ENCODE data around the gene RAG1. TPM values are rescaled to one million over a fixed set of nuclear protein-coding genes. Genes with fewer than 3 reads are reported as not detected.

RAG1 gene
- total RNA-seq, 4 donors from 2014 or later: 0.60 to 3.2 (median 1.5) TPM

DNA sequence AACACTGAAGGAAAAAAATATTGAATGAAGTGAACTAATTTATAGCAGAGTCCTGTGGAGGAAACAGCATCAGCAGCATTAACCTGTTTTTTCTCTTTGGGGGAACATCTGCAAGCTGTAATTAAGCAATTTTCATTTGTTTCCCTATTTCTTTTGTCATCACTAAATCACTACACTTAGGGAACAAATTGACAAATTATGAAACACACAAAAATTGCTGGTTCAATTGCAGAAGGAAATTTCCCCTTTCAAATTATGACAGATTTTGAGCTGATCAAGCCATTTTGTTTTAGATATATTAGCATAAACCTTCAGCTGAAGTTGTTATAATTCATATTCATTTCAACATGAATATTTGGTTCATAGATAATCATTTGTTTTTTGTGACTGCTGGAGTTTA is 52.4 kb downstream of the RAG1 start:
- H3K9me3 ChIP-seq: no peaks in the 10 kb centered on the region
- DNase-seq: no peak
- no peak overlapping the region for H3K4me3 ChIP-seq
- intact Hi-C loops (cut with DNase I; ENCODE audit: low total_unique reads): loop anchor here (10.0 kb wide), 1 partner anchor 1235 kb away; no protein-coding TSS in a partner anchor
- no peaks in the 10 kb centered on the region for H3K36me3 ChIP-seq
- TF ChIP-seq POLR2A (IDR thresholded peaks at IDR 0.05): no peak
- no peak for TF ChIP-seq EP300 (IDR thresholded peaks at IDR 0.05; ENCODE audit: low read depth)
- TF ChIP-seq POLR2AphosphoS5 (IDR thresholded peaks at IDR 0.05): no peak
- no peak for TF ChIP-seq CTCF (IDR thresholded peaks at IDR 0.05)
- H3K27me3 ChIP-seq: no peaks in the 10 kb centered on the region
- no peak overlapping the region for H3K27ac ChIP-seq
- peaks cover 0 to 15% (median 0%) of the 10 kb centered on the region in 4 donors for H3K4me1 ChIP-seq
- in situ Hi-C loops (cut with MboI; ENCODE audit: low pct_ligation_motif_present in 1 of 4, low pct_unique_long_range_greater_than_20kb in 1 of 4, low sequenced_read_pairs in 3 of 4): no loop called here

DNA sequence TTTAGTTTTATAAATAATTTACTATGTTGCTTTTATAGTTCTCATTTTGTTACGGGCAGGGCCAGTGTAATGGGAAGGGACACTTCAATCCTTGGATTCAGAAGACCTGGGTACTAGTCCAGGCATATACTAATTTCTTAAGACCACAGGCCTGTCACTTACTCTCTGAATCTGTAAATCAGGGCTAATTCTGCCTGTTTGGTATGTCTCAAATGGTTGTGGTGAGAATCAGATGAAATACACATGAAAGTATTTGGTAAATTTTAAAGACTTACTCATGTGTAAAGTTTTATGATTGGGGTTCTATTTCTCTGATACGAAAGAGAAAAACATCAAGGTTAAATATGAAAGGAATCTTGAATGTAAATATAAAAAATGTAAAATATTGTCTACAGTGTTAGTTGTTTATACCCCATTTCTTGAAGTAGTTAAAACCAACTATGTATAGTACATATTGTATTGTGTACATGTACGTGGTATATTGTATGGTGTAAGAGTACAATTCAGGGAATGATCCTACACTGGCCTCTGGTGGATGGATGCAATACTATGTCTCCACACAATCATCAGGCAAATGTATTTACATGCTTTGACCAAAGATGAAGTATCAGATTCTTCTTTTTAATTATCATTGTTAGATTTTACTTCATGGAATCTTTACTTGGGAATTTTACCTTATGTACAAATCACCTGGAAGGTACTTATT is 54.8 kb downstream of the RAG1 start:
- TF ChIP-seq POLR2AphosphoS5 (IDR thresholded peaks at IDR 0.05) (no peak), CTCF (IDR thresholded peaks at IDR 0.05) (peak; percentile 39 to 49 (median 42))
- Histone ChIP-seq H3K27ac (no peak overlapping the region), H3K4me1 (peaks cover 0 to 15% (median 0%) of the 10 kb centered on the region in 4 donors), H3K27me3 (no peaks in the 10 kb centered on the region), H3K4me3 (no peak overlapping the region), H3K9me3 (no peaks in the 10 kb centered on the region), H3K36me3 (no peaks in the 10 kb centered on the region)
- WGBS, 2 donors (ENCODE audit: low coverage in 1 of 2): 57 to 76% methylated on average over 3 of the region's 3 CpGs
- in situ Hi-C loops (cut with MboI; ENCODE audit: low pct_ligation_motif_present in 1 of 4, low pct_unique_long_range_greater_than_20kb in 1 of 4, low sequenced_read_pairs in 3 of 4) (no loop called here), intact Hi-C loops (cut with DNase I; ENCODE audit: low total_unique reads) (loop anchor here (10.0 kb wide), 1 partner anchor 1232 kb away; no protein-coding TSS in a partner anchor)
- no peak for DNase-seq

- TF ChIP-seq EP300 (IDR thresholded peaks at IDR 0.05; ENCODE audit: low read depth) (no peak), CTCF (IDR thresholded peaks at IDR 0.05) (no peak), POLR2A (IDR thresholded peaks at IDR 0.05) (no peak), POLR2AphosphoS5 (IDR thresholded peaks at IDR 0.05) (no peak)
- Histone ChIP-seq H3K9me3 (no peaks in the 10 kb centered on the region), H3K36me3 (no peaks in the 10 kb centered on the region), H3K4me1 (peaks cover 0 to 13% (median 0%) of the 10 kb centered on the region in 4 donors), H3K27me3 (no peaks in the 10 kb centered on the region), H3K4me3 (no peak overlapping the region), H3K27ac (no peak overlapping the region)
- intact Hi-C loops (cut with DNase I; ENCODE audit: low total_unique reads) (loop anchor here (10.0 kb wide), 1 partner anchor 1231 kb away; no protein-coding TSS in a partner anchor), in situ Hi-C loops (cut with MboI; ENCODE audit: low pct_ligation_motif_present in 1 of 4, low pct_unique_long_range_greater_than_20kb in 1 of 4, low sequenced_read_pairs in 3 of 4) (no loop called here)
- DNase-seq: no peak
- WGBS, 2 donors (ENCODE audit: low coverage in 1 of 2): 85 to 96% methylated on average over 5 of the region's 5 CpGs
These were observed 55.7 kb downstream of the RAG1 start for GRCh38 chr11:36623494-36623893.

DNA sequence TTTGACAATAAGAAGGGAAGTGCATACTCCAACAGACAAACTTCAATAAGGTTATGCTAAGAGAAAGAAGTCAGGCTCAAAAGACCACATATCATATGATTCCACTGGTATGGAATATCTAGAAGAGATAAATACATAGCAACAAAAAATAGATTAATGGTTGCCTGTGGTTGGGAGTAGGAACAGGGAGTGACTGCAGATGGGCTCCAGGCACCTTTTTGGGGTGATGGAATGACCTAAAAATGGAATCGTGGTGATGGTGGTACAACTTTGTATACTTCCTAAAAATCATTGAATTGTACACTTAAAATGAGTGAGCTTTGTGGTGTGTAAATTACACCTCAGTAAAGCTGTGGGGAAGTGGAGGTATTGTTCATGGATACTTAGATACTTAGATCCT is 59.2 kb downstream of the RAG1 start:
- Histone ChIP-seq H3K36me3 (no peaks in the 10 kb centered on the region), H3K4me1 (no peaks in the 10 kb centered on the region), H3K9me3 (no peaks in the 10 kb centered on the region), H3K27me3 (no peaks in the 10 kb centered on the region), H3K4me3 (no peak overlapping the region), H3K27ac (no peak overlapping the region)
- TF ChIP-seq POLR2AphosphoS5 (IDR thresholded peaks at IDR 0.05): no peak
- TF ChIP-seq CTCF (IDR thresholded peaks at IDR 0.05): no peak
- TF ChIP-seq EP300 (IDR thresholded peaks at IDR 0.05; ENCODE audit: low read depth): no peak
- TF ChIP-seq POLR2A (IDR thresholded peaks at IDR 0.05): no peak
- WGBS, 2 donors (ENCODE audit: low coverage in 1 of 2): 59 to 89% methylated on average over 1 of the region's 1 CpG
- intact Hi-C loops (cut with DNase I; ENCODE audit: low total_unique reads): loop anchor here (10.0 kb wide), 1 partner anchor 1228 kb away; no protein-coding TSS in a partner anchor
- DNase-seq: no peak
- in situ Hi-C loops (cut with MboI; ENCODE audit: low pct_ligation_motif_present in 1 of 4, low pct_unique_long_range_greater_than_20kb in 1 of 4, low sequenced_read_pairs in 3 of 4): no loop called here
